HCT116 (cell line): ENCODE data around the gene RGS6. TPM values are rescaled to one million over a fixed set of nuclear protein-coding genes. Genes with fewer than 3 reads are reported as not detected.

Experiments
- ATAC-seq: fragments of 200-7000 bp; cut with Tn5 transposase; 2 replicates; pipeline ENCODE4 v1.9.1; 2020; ENCODE audit warnings: mild to moderate bottlenecking, moderate library complexity
- BruUV-seq: library from RNA; stranded (reverse); fragments of 400-500 nt; replicated peaks from 2 replicates; lab custom pipeline; 2021; lab: Mats Ljungman, UMichigan
- CTCF ChIA-PET: fragments of 300-600 bp; sonication (Branson Sonifier 250); formaldehyde crosslinking; loops from one replicate; lab custom pipeline; 2021; ENCODE audit warnings: antibody characterized with exemption; lab: Charles Lee
- POLR2A ChIA-PET: fragments of 300-600, 350-600 bp; sonication (Branson Sonifier 250); formaldehyde crosslinking; loops from one replicate; lab custom pipeline; 2021; ENCODE audit warnings: antibody characterized with exemption; lab: Charles Lee
- RAD21 ChIA-PET, 2 experiments: fragments of 300-600 bp; sonication (Branson Sonifier 250); formaldehyde crosslinking; loops; one replicate each; lab custom pipeline; 2023; ENCODE audit warnings: low total read pairs in 2 of 2; ENCODE audit not compliant: uncharacterized antibody in 2 of 2, unreplicated experiment in 2 of 2, low non-redundant PET in 1 of 2; lab: Charles Lee
- DNase-seq: peaks from one replicate; pipeline ENCODE4 v3.0.0-alpha.2; 2010; ENCODE audit warnings: low read depth, low spot score
- H2AFZ ChIP-seq: fragments of 200-600 bp; shearing (Covaris generic), sonication (generic); 2 replicates; pipeline ENCODE4 v1.6.1; 2017; ENCODE audit warnings: low read depth, mixed run types, mixed read lengths, antibody characterized with exemption, low read length; ENCODE audit not compliant: poor library complexity, severe bottlenecking
- H3K27ac ChIP-seq: 2 replicates; pipeline ENCODE4 v1.5.1; 2012; ENCODE audit warnings: low read depth, low read length
- H3K27me3 ChIP-seq: fragments of 200-600 bp; sonication (generic); 2 replicates; pipeline ENCODE4 v1.6.1; 2016; ENCODE audit warnings: mixed run types, low read length, mixed read lengths; ENCODE audit not compliant: insufficient read depth
- H3K36me3 ChIP-seq, 2 experiments: fragments of 200-500 bp in 1 of 2; fragments of 200-600 bp in 1 of 2; sonication (Bioruptor generic) in 1 of 2; sonication (generic) in 1 of 2; 2 replicates each; pipeline versions ENCODE4 v1.5.1 to v1.6.1; 2014 to 2016; ENCODE audit warnings: low read length in 2 of 2, inconsistent platforms in 1 of 2, mixed read lengths in 1 of 2, mixed run types in 1 of 2; ENCODE audit not compliant: insufficient read depth in 2 of 2, control insufficient read depth in 1 of 2
- H3K4me1 ChIP-seq, 2 experiments: fragments of 200-600 bp in 1 of 2; sonication (generic) in 1 of 2; 2 replicates each; pipeline versions ENCODE4 v1.5.1 to v1.6.1; 2012 to 2017; ENCODE audit warnings: low read length in 2 of 2, inconsistent platforms in 1 of 2, mild to moderate bottlenecking in 1 of 2, mixed read lengths in 1 of 2, mixed run types in 1 of 2, moderate library complexity in 1 of 2; ENCODE audit not compliant: insufficient read depth in 2 of 2, control insufficient read depth in 1 of 2
- H3K4me2 ChIP-seq: fragments of 200-600 bp; sonication (generic); 2 replicates; pipeline ENCODE4 v1.6.1; 2017; ENCODE audit warnings: mixed run types, low read length, mixed read lengths
- H3K4me3 ChIP-seq, 2 experiments: fragments of 200-600 bp in 1 of 2; sonication (generic) in 1 of 2; replicated peaks in 1 of 2; 2 replicates each; pipeline ENCODE4 v1.5.1; 2011 to 2016; ENCODE audit warnings: low read length in 2 of 2, control low read depth in 1 of 2, low read depth in 1 of 2, mild to moderate bottlenecking in 1 of 2, mixed read lengths in 1 of 2, mixed run types in 1 of 2
- H3K79me2 ChIP-seq: fragments of 200-600 bp; sonication (generic); 2 replicates; pipeline ENCODE4 v1.6.1; 2017; ENCODE audit warnings: mild to moderate bottlenecking, mixed run types, low read length, moderate library complexity, mixed read lengths; ENCODE audit not compliant: insufficient read depth
- H3K9ac ChIP-seq: fragments of 200-600 bp; sonication (generic); 2 replicates; pipeline ENCODE4 v1.6.1; 2016; ENCODE audit warnings: low read length, mixed read lengths
- H3K9me2 ChIP-seq: fragments of 200-600 bp; sonication (generic), shearing (Covaris generic); 2 replicates; pipeline ENCODE4 v1.6.1; 2017; ENCODE audit warnings: mixed run types, mild to moderate bottlenecking, moderate library complexity; ENCODE audit not compliant: insufficient read depth
- H3K9me3 ChIP-seq, 2 experiments: fragments of 200-500 bp in 1 of 2; fragments of 200-600 bp in 1 of 2; sonication (Bioruptor generic) in 1 of 2; sonication (generic) in 1 of 2; 2 replicates each; pipeline ENCODE4 v1.6.1; 2014 to 2017; ENCODE audit warnings: low read length in 2 of 2, mixed read lengths in 2 of 2, inconsistent platforms in 1 of 2, low read depth in 1 of 2, mild to moderate bottlenecking in 1 of 2, mixed run types in 1 of 2, moderate library complexity in 1 of 2; ENCODE audit not compliant: control insufficient read depth in 1 of 2, insufficient read depth in 1 of 2
- H4K20me1 ChIP-seq: fragments of 200-600 bp; sonication (generic), shearing (Covaris generic); 2 replicates; pipeline ENCODE4 v1.6.1; 2017; ENCODE audit warnings: mixed run types, mild to moderate bottlenecking, moderate library complexity; ENCODE audit not compliant: insufficient read depth
- CEBPB ChIP-seq: IDR thresholded peaks from 2 replicates; pipeline ENCODE4 v1.6.1; 2012; ENCODE audit warnings: low read depth
- ELF1 ChIP-seq: IDR thresholded peaks from 2 replicates; pipeline ENCODE4 v1.6.1; 2012; ENCODE audit warnings: low read depth, borderline replicate concordance
- EZH2phosphoT487 ChIP-seq: fragments of 200-600 bp; IDR thresholded peaks from 2 replicates; pipeline ENCODE4 v1.6.1; 2018; ENCODE audit warnings: antibody characterized with exemption, borderline replicate concordance
- FOSL1 ChIP-seq: IDR thresholded peaks from 2 replicates; pipeline ENCODE4 v1.6.1; 2012; ENCODE audit warnings: low read depth
- JUND ChIP-seq: IDR thresholded peaks from 2 replicates; pipeline ENCODE4 v1.6.1; 2012
- RAD21 ChIP-seq: IDR thresholded peaks from 2 replicates; pipeline ENCODE4 v1.6.1; 2012; ENCODE audit warnings: low read depth, mild to moderate bottlenecking
- SIN3A ChIP-seq: IDR thresholded peaks from 2 replicates; pipeline ENCODE4 v1.6.1; 2012; ENCODE audit warnings: low read depth
- SRF ChIP-seq: IDR thresholded peaks from 2 replicates; pipeline ENCODE4 v1.6.1; 2012; ENCODE audit warnings: low read depth
- TCF7L2 ChIP-seq: IDR thresholded peaks from 2 replicates; pipeline ENCODE4 v1.7.0; 2011; ENCODE audit warnings: borderline replicate concordance, inconsistent platforms; ENCODE audit not compliant: insufficient read depth, insufficient read length; ENCODE audit errors: extremely low read depth
- YY1 ChIP-seq: IDR thresholded peaks from 2 replicates; pipeline ENCODE4 v1.6.1; 2011; ENCODE audit warnings: low read length, low read depth, moderate library complexity, mild to moderate bottlenecking; ENCODE audit not compliant: insufficient replicate concordance; ENCODE audit errors: extremely low read depth
- intact Hi-C: fragments of 100-400 bp; cut with micrococcal nuclease; formaldehyde crosslinking; loops from 2 replicates; pipeline ENCODE4 v1.10.0; 2022
- total RNA-seq: library from RNA; stranded (reverse); gene quantifications from one replicate; pipeline ENCODE4 v1.2.1, GENCODE V29; 2021; ENCODE audit not compliant: unreplicated experiment
- TF ChIP-seq, protein P1 (sequence below), 3 experiments: fragments of 200-600 bp in 1 of 3; sonication (generic) in 1 of 3; IDR thresholded peaks in 2 of 3; conservative IDR thresholded peaks in 1 of 3; 2 replicates each; pipeline ENCODE4 v1.5.1; 2012 to 2017; ENCODE audit warnings: low read depth in 2 of 3, low read length in 2 of 3, antibody characterized with exemption in 1 of 3, borderline replicate concordance in 1 of 3, control low read depth in 1 of 3, mild to moderate bottlenecking in 1 of 3, mixed read lengths in 1 of 3, mixed run types in 1 of 3, moderate library complexity in 1 of 3; ENCODE audit not compliant: insufficient read depth in 1 of 3
- TF ChIP-seq, protein P2 (sequence below): IDR thresholded peaks from 2 replicates; pipeline ENCODE4 v1.6.1; 2012
- TF ChIP-seq, protein P3 (sequence below): IDR thresholded peaks from 2 replicates; pipeline ENCODE4 v1.6.1; 2012
- TF ChIP-seq, protein P4 (sequence below): IDR thresholded peaks from 2 replicates; pipeline ENCODE4 v1.6.1; 2011; ENCODE audit warnings: mild to moderate bottlenecking, low read length, moderate library complexity; ENCODE audit not compliant: insufficient replicate concordance; ENCODE audit errors: extremely low read depth

The RGS6 gene
- total RNA-seq, 1 experiment from 2014 or later = 4.7 TPM

DNA sequence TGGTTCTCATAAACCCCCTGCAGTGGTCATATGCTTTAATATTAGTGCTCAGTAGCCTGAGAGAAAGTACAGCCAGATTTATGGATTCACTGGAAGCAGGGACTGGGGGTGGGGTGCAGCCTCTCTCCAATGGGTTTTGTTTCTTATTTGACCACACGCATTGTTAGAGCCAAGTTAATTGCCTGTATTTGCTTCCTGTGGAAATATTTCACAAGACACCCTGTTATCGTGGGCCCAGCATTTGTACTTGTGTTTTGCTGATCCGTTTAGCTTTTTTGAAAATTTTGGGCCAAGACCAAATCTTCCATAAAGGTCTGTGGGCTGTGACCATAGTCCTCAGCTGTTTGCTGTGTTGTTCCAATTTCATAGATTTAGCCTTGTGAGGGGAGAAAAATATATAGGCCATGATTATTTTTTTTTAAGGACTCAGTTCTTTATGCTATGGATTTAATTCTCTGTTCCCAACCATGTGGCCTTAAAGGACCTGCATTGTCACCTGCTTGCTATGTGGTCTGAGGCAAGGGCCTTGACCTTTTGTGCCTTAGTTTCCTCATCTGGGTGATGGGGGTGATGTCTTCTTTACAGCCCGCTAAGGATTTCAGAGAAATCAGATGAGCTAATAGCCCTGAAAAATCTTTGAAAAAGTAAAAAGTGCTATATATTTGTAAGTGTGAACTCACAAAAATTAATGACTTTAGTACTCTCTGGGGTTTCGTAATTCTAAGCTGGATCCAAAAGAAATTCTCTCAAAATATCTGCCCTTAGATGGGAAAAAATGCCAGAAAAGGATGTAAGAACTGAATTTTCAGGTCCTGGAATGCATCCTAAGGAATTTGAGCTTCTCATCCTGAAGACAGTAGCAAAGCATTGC lies 591.4 kb downstream of the RGS6 start (continued):
- TF ChIP-seq, protein P1, sequence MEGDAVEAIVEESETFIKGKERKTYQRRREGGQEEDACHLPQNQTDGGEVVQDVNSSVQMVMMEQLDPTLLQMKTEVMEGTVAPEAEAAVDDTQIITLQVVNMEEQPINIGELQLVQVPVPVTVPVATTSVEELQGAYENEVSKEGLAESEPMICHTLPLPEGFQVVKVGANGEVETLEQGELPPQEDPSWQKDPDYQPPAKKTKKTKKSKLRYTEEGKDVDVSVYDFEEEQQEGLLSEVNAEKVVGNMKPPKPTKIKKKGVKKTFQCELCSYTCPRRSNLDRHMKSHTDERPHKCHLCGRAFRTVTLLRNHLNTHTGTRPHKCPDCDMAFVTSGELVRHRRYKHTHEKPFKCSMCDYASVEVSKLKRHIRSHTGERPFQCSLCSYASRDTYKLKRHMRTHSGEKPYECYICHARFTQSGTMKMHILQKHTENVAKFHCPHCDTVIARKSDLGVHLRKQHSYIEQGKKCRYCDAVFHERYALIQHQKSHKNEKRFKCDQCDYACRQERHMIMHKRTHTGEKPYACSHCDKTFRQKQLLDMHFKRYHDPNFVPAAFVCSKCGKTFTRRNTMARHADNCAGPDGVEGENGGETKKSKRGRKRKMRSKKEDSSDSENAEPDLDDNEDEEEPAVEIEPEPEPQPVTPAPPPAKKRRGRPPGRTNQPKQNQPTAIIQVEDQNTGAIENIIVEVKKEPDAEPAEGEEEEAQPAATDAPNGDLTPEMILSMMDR (IDR thresholded peaks at IDR 0.05 in 2 of 3, conservative IDR thresholded peaks at IDR 0.05 in 1 of 3; ENCODE audit: borderline replicate concordance in 1 of 3, insufficient read depth in 1 of 3, low read depth in 2 of 3, low read length in 2 of 3) = no peak
- TF ChIP-seq, protein P2, sequence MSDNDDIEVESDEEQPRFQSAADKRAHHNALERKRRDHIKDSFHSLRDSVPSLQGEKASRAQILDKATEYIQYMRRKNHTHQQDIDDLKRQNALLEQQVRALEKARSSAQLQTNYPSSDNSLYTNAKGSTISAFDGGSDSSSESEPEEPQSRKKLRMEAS = no peak
- TF ChIP-seq FOSL1 = no peak
- TF ChIP-seq, protein P3, sequence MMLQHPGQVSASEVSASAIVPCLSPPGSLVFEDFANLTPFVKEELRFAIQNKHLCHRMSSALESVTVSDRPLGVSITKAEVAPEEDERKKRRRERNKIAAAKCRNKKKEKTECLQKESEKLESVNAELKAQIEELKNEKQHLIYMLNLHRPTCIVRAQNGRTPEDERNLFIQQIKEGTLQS = no peak
- TF ChIP-seq SRF = no peak
- TF ChIP-seq JUND = no peak
- no peak for TF ChIP-seq ELF1
- TF ChIP-seq CEBPB = no peak

DNA sequence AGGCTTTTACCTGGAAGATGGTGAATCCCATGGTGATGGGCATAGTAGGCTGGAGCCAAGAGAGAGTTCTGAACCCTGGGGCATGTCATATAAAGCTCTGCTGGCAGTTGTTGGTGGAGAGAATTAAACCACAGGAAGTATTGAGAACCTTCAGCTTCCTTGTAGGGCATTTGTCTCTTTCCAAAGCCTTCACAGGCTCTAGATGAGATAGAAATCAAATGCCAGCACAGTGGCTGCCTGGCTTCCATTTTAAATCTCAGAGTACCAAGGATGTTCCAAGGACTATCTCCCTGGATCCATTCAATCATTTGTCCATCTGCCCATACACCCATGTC lies 592.0 kb downstream of the RGS6 start:
- Histone ChIP-seq H3K27ac (no peak overlapping the region), H4K20me1 (no peaks in the 10 kb centered on the region), H3K4me2 (no peak overlapping the region), H2AFZ (no peak overlapping the region), H3K27me3 (peaks cover 2% of the 10 kb centered on the region; the same call in 1 of the 2 replicates), H3K9ac (no peak overlapping the region), H3K4me1 (no peaks in the 10 kb centered on the region), H3K9me3 (no peaks in the 10 kb centered on the region), H3K9me2 (no peaks in the 10 kb centered on the region), H3K4me3 (no peak overlapping the region), H3K79me2 (no peaks in the 10 kb centered on the region), H3K36me3 (no peaks in the 10 kb centered on the region)
- ATAC-seq = no peak
- BruUV-seq = no TSS peak
- CTCF ChIA-PET = interaction anchor here (0.6 to 1.1 kb wide), 2 partner anchors 10 to 520 kb away, joined by 3 read pairs; no protein-coding TSS in a partner anchor
- DNase-seq = no peak
- POLR2A ChIA-PET = no interaction called here
- RAD21 ChIA-PET = no interaction called here
- intact Hi-C loops = no loop called here
- TF ChIP-seq SIN3A = no peak
- no peak for TF ChIP-seq CEBPB
- TF ChIP-seq, protein P1 (IDR thresholded peaks at IDR 0.05 in 2 of 3, conservative IDR thresholded peaks at IDR 0.05 in 1 of 3; ENCODE audit: borderline replicate concordance in 1 of 3, insufficient read depth in 1 of 3, low read depth in 2 of 3, low read length in 2 of 3) = no peak
- no peak for TF ChIP-seq TCF7L2
- TF ChIP-seq RAD21 = no peak
- no peak for TF ChIP-seq ELF1
- no peak for TF ChIP-seq EZH2phosphoT487
- no peak for TF ChIP-seq FOSL1
- TF ChIP-seq YY1 = no peak
- TF ChIP-seq, protein P4, sequence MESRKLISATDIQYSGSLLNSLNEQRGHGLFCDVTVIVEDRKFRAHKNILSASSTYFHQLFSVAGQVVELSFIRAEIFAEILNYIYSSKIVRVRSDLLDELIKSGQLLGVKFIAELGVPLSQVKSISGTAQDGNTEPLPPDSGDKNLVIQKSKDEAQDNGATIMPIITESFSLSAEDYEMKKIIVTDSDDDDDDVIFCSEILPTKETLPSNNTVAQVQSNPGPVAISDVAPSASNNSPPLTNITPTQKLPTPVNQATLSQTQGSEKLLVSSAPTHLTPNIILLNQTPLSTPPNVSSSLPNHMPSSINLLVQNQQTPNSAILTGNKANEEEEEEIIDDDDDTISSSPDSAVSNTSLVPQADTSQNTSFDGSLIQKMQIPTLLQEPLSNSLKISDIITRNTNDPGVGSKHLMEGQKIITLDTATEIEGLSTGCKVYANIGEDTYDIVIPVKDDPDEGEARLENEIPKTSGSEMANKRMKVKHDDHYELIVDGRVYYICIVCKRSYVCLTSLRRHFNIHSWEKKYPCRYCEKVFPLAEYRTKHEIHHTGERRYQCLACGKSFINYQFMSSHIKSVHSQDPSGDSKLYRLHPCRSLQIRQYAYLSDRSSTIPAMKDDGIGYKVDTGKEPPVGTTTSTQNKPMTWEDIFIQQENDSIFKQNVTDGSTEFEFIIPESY = no peak
